ENCODE results near the gene STON1. TPM values are rescaled to one million over a fixed set of nuclear protein-coding genes. Genes with fewer than 3 reads are reported as not detected.
"Not testable (repeated sequence)": the region's sequence is repeated elsewhere in the genome, so short reads cannot be mapped to it uniquely, and the experiment has no call there.

Gene STON1
- total RNA-seq, 1 experiment from 2014 or later: not detected

- DNase-seq (ENCODE audit: low spot score): no peak
These were observed 2.6 kb upstream of the STON1 start for GRCh38 chr2:48527226-48527885.

DNA sequence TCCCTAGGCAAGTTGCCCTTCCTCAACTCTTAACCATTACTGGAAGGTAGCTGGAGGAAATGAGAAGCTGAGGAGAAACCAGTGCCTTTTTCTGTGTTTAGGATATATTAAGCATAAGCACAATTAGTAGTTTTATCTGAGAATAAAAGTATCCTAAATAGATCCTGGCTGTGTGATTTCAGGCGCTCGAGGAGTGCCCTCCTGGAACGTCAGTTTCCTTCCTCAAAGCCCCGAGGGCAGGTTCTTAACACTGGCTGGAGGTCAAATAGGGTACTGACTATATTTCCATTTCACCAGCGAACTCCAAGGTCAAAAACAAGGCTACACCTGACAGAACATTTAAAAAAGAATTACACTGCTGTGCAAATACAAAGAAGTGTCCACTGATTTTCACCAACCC is 1.5 kb upstream of the STON1 start:
- no peak for DNase-seq (ENCODE audit: low spot score)

DNA sequence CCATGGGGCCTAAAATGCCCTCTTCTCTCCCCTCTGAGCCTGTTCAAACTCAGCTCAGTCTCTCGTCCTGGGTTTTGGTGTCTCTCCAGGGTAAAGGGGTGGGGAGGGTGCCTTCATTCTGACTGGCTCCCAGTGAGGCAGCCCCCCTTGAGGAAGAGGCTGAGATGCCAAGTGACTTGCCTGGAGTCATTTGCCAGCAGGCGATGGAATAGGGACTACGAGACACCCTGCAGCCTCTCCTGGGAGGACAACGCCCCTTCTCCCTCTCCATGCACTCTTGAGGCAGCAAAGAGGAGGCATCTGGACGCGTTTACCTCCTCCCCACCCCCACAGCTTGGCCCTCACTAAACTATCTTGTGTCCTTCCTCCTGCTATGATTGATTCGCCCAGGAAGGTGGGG is 760 bp upstream of the STON1 start:
- DNase-seq (ENCODE audit: low spot score): no peak

GRCh38 chr2:48529676-48530032 is 300 bp upstream of the STON1 start:
- DNase-seq (ENCODE audit: low spot score): no peak

DNA sequence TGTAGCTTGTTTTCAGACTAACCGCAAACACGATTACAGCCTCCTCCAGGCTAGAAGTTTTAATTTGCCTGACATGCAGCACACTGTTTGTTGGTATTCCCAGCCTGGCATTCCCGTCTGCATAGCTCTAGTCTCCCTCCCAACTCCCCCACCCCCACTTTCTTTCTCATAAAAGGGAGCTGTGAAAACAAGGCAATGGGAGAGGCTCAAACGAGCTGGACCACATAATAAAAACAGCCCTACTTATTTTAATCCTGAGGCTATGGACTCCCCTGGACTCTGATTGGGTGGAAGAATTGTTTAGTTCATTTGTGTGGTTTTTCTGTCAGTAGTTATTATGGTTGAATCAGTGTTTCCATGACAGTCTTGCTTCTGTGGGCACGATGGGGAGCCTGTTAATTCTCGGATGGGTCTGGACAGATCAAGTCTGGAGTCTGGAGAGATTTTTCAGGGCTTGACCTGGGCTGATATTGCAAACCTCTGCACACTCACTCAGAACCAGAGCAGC is 1.2 kb downstream of the STON1 start:
- DNase-seq (ENCODE audit: low spot score): no peak

GRCh38 chr2:48532174-48532573 is 2.2 kb downstream of the STON1 start:
- DNase-seq (ENCODE audit: low spot score): no peak

- DNase-seq (ENCODE audit: low spot score): no peak
These were observed 2.9 kb downstream of the STON1 start for GRCh38 chr2:48532824-48533223.

GRCh38 chr2:48534781-48535180 is 4.8 kb downstream of the STON1 start:
- DNase-seq (ENCODE audit: low spot score): no peak

DNA sequence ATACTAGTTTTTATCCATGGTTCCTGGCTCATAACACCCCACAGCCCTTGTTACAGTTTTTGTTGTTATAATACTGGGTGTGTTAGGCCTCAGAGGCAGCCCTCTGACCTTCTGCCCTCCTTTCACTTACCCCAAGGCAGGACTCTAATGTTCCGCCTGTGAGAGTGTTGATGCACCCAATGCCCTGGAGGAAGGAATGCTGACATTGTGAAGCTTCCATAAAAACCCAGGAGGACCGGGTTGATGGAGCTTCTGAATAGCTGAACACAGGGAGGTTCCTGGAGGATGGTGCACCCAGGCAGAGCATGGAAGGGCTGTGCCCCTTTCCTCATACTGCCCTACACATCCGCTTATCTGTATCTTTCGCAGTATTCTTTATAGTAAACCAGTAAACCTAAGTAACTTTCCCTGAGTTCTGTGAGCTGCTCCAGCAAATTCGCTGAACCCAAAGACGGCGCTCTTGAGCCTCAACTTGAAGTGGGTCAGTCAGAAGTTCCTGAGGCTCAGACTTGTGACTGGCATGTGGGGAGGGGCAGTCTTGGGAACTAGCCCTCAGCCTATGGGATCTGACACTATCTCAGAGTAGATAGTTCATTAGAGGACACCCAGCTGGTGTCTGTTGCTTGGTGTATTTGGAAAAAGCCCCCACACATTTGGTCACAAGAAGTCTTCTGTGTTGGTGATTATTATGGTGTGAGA is 10.4 kb downstream of the STON1 start:
- no peak for DNase-seq (ENCODE audit: low spot score)

GRCh38 chr2:48541666-48542389 is 11.9 kb downstream of the STON1 start:
- DNase-seq (ENCODE audit: low spot score): no peak

DNA sequence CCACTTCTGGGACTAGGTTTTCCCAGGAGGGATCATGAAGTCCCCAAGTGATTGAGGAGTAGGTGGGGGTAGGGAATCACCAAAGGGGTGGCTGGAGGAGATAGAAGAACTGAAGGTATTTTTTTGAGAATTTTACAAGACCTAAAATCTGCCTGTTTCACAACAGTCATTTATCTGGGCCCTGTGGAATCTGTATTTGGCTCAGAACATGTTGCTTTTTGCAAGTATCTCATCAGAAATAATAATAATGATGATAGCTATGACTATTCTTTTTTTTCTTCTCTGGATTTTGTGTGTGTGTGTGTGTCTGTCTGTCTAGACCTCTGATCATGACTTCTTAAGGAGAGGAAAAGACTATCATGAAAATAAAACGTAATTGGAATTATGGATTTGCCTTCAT is 13.9 kb downstream of the STON1 start:
- no peak for DNase-seq (ENCODE audit: low spot score)

DNA sequence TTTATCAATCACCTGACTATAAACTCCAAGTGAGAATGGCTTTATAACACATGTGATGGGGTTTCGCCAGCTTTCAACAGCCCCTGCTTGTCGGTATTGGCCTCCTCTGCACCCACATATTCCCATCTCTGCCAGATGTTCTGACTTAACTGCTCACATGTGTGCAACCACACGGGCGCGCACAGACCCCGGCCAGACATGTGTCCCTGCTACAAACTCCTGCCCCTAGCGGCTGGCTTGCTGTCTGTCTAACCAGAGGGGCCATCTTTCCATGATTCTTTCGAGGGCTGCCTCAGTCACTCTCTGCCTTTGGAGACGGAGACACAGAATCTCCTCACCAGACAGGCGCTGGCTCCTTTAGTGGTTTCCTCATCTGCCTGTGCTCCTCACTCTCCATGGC is 15.3 kb downstream of the STON1 start:
- DNase-seq (ENCODE audit: low spot score): no peak

DNA sequence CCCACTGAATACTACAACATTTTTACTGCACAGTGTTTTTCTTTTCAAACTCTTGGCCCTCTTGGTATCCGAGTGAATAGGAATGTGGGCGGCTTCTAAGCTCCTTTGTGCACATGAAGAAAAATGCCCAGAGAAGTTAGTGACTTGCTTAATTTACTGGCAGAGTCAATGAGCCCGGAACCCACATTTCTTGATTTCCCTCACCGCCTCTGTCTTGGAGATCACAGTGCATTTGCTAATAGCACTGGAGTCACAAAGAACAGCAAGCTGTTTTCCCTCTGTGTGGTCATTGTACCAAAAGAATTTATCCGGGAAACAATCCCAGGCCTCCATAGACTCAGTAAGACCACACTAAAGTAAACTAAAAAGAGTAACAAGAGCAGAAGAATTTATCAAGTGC is 18.9 kb downstream of the STON1 start:
- DNase-seq (ENCODE audit: low spot score): no peak

- no peak for DNase-seq (ENCODE audit: low spot score)
These were observed 20.0 kb downstream of the STON1 start for GRCh38 chr2:48549972-48550371.

DNA sequence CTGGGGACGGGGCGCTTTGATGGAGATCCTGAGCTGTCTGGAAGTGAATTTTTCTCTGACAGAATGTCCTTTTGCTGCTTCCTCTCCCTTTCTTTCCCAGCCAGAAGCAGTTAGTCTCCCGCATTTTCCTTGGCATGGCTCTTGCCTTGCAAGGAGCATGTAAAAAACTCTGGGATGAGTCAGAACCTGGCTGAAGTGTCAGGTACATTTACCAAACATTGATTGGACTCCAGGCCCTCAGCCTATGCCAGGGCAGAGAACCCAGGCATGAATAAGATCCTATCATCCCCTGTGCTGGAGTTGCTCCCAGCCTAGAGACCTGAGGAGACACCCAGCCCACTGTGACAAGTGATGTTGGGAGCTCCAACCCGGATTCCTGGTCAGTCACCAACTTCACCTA is 21.6 kb downstream of the STON1 start:
- DNase-seq (ENCODE audit: low spot score): no peak

DNA sequence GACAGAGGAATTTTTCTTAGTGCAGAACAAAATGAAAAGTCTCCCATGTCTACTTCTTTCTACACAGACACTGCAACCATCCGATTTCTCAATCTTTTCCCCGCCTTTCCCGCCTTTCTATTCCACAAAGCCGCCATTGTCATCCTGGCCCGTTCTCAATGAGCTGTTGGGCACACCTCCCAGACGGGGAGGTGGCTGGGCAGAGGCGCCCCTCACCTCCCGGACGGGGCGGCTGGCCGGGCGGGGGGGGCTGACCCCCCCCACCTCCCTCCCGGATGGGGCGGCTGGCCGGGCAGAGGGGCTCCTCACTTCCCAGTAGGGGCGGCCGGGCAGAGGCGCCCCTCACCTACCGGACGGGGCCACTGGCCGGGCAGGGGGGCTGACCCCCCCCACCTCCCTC is 25.1 kb downstream of the STON1 start:
- not testable (repeated sequence) for DNase-seq (ENCODE audit: low spot score)

GRCh38 chr2:48558456-48558855 is 28.5 kb downstream of the STON1 start:
- no peak for DNase-seq (ENCODE audit: low spot score)

- no peak for DNase-seq (ENCODE audit: low spot score)
These were observed 30.7 kb downstream of the STON1 start for GRCh38 chr2:48560546-48561209.

DNA sequence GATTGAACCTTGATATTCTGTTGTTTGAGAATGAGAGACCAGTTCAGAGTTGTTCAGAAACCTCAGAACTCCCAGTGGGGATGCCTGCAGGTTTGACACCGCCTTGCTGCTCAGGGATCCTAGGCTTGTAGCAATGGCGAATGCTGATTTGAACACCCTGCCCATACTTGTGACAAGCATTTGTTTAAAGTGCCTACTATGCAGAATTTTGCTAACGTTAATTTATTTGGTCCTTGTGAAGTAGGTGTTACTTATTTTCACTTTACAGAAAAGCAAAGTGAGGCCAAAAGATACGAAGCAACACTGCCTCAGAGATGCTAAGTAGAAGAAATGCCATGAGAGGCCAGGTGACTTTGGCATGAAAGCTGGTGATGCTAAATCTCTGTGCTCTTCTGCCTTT is 32.3 kb downstream of the STON1 start:
- DNase-seq (ENCODE audit: low spot score): no peak

GRCh38 chr2:48566592-48567310 is 36.8 kb downstream of the STON1 start:
- DNase-seq (ENCODE audit: low spot score): no peak

GRCh38 chr2:48567671-48568070 is 37.7 kb downstream of the STON1 start:
- DNase-seq (ENCODE audit: low spot score): no peak

DNA sequence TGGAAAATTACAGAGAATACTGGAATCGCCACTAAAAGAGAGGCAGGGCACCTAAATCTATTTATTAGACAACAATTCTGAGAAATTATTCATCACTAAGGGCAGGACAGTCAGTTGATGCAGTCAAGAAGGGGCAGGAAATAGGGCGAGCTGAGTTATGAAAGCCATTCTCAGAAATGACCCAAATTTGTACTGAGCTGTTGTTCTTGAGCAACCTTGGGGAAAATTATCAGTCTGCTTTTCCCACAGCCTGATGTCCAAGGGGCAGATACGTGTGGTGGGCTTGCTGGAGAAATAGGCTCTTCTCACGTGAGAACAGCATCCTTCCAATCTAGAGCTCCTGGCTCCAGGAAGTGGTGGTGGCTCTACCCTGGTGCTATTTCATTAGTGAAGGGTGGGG is 38.6 kb downstream of the STON1 start:
- no peak for DNase-seq (ENCODE audit: low spot score)

Data from HT-29 (cell line).